OCI-LY3 (cell line): ENCODE data around the gene HSD11B1.

Experiments
- EZH2phosphoT487 ChIP-seq: fragments of 200-600 bp; shearing (Covaris generic); IDR thresholded peaks from 2 replicates; pipeline ENCODE4 v1.6.1; 2018; ENCODE audit warnings: antibody characterized with exemption, mixed run types, low read depth
- TF ChIP-seq, protein P1 (sequence below): fragments of 200-600, 300-600 bp; sonication (generic); IDR thresholded peaks from 2 replicates; pipeline ENCODE4 v1.5.1; 2014; ENCODE audit warnings: antibody characterized with exemption, low read length, low read depth

DNA sequence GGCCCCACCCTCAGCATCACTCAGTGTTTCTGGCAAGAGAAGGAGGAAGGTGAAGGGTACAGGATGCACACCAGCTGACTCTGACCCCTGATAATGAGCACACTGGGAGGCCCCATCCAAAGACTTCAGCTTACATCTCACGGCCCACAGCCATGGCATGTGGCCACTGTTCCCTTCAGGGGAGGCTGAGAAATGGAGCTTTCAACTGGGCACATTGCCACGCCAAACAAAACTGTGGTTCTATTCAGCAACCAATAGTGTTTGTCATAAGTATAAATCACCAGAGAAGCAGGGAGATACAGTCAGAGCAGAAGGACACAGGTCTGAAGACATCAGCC is 38.5 kb downstream of the HSD11B1 start:
- no peak for TF ChIP-seq EZH2phosphoT487
- TF ChIP-seq, protein P1, sequence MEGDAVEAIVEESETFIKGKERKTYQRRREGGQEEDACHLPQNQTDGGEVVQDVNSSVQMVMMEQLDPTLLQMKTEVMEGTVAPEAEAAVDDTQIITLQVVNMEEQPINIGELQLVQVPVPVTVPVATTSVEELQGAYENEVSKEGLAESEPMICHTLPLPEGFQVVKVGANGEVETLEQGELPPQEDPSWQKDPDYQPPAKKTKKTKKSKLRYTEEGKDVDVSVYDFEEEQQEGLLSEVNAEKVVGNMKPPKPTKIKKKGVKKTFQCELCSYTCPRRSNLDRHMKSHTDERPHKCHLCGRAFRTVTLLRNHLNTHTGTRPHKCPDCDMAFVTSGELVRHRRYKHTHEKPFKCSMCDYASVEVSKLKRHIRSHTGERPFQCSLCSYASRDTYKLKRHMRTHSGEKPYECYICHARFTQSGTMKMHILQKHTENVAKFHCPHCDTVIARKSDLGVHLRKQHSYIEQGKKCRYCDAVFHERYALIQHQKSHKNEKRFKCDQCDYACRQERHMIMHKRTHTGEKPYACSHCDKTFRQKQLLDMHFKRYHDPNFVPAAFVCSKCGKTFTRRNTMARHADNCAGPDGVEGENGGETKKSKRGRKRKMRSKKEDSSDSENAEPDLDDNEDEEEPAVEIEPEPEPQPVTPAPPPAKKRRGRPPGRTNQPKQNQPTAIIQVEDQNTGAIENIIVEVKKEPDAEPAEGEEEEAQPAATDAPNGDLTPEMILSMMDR: no peak
